HEK293T (cell line): Measurements from ENCODE around the gene ESD.

Experiments
- ELF4 ChIP-seq: fragments of 450-650 bp; IDR thresholded peaks from 2 replicates; pipeline ENCODE4 v1.6.1; 2017; ENCODE audit warnings: antibody characterized with exemption
- FOXK2 ChIP-seq: fragments of 450-650 bp; IDR thresholded peaks from 2 replicates; pipeline ENCODE4 v1.6.1; 2016; ENCODE audit warnings: mild to moderate bottlenecking
- ZNF384 ChIP-seq: fragments of 450-650 bp; IDR thresholded peaks from 2 replicates; pipeline ENCODE4 v1.6.1; 2016

- TF ChIP-seq FOXK2 (no peak), ELF4 (no peak), ZNF384 (no peak)
Observed at GRCh38 chr13:46728777-46729176, 68.2 kb downstream of the ESD start.
